ENCODE results near the gene CBLB.

Gene CBLB

DNA sequence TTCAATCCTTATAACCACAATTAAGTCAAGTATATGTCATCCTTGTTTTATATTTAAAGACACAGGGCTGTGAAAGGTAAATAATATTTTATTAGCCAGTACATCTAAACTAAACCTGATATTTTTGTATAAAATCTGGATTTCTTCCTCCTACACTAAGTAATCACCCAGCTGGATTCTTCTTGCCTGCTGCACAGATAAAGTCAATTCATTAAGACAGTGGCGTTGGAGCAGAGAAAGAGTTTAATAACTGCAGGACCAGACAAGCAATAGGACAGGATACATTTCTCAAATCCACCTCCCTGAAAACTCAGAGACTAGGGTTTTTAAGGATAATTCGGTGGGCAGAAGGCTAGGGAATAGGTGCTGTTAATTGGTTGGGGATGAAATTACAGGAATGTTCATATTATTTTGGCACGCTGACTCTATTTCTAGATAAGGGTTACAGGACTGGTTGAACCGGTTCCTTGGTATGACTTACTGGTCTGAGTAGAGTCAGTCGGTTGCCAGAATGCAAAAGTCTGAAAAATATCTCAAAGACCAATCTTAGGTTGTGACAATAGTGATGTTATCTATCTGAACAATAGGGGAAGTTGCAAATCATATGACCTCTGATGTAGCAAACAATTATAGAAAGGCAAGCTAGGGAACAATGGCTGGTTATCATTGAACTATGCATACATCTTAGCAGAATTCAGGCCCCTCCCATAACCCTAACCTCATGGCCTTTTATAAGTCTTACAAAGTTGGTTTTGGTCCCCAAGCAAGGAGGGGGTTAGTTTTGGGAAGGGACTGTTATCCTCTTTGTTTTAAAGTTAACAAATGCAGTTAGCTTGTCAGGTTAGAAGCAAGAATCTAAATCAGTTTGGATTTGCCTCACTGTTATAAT, 257.3 kb downstream of the CBLB start:
- no peak for DNase-seq

DNA sequence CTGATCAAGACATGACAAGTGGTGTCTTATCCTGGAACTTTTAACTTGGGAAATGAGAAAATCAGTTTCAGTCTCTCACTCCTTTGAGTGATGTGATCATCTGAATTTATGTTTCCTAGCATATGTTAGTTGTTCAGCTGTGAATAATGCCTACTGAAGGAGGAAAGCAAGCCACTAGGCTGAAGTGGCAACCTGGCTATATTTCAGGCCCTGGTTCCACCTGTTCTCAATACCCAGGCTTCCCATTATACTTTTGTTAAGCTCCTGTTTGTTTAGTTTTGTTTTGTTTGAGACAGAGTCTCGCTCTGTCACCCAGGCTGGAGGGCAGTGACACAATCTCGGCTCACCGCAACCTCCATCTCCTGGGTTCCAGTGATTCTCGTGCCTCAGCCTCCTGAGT, 258.3 kb downstream of the CBLB start:
- DNase-seq: no peak

DNA sequence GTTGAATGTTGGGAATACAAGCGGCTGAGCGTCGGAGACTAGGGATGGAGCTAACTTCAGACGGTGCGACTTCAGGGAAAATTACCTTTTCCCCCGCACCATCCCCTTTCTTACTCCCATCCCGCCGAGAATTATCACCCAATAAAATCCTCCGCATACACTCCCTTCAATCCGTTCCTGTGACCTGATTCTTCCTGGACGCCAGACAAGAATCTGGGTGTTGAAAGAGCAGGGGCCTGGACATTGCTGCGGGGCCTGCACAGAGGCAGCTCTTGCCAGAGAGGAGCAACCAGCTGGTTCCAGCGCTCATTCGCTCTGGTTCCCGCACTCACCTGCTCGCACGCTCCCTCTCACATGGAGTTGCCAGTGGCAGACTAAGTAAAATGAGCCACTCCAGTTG, 260.2 kb downstream of the CBLB start:
- no peak for DNase-seq

DNA sequence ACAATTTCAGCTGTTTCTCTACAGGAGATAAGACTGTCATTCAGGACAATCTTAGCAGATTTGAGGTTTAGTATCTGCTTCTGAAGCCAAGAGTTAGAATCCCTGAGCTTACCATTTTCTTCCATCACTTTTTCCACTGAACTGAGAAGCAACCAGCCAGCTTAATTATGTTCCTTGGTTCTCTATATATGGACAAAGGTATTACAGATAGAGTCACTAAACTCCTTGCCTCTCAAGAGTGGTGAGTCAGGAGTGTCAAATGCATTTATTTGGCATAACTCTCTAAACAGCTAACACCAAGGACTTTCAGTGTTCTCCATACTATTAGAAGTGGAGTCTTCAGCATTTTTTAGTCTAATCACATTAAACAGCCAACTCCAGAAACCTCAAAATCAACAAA, 262.8 kb downstream of the CBLB start:
- DNase-seq: peak; percentile 18

Measured in amniotic stem cell (primary cell).